Tibial nerve (tissue), 4 donors: Measurements from ENCODE around the gene DENND5B. TPM values are rescaled to one million over a fixed set of nuclear protein-coding genes. Genes with fewer than 3 reads are reported as not detected.
"Not testable (repeated sequence)": the region's sequence is repeated elsewhere in the genome, so short reads cannot be mapped to it uniquely, and the experiment has no call there.

Experiments
- DNase-seq, 2 donors: peaks; one replicate each; pipeline ENCODE4 v3.0.0-alpha.2; 2019; ENCODE audit warnings: low spot score in 2 of 2
- H3K27ac ChIP-seq, 4 donors: fragments of 200-600 bp; sonication (generic) in 3 of 4; one replicate each; pipeline ENCODE4 v1.5.1; 2017 to 2019; ENCODE audit warnings: mild to moderate bottlenecking in 1 of 4
- H3K27me3 ChIP-seq, 2 donors: fragments of 200-600 bp; sonication (generic) in 1 of 2; one replicate each; pipeline versions ENCODE4 v1.5.1 to v1.6.0; 2017 to 2019
- H3K36me3 ChIP-seq, 3 donors: fragments of 200-600 bp; sonication (generic); one replicate each; pipeline ENCODE4 v1.5.1; 2018 to 2019
- H3K4me1 ChIP-seq, 4 donors: fragments of 200-600 bp; sonication (generic) in 3 of 4; one replicate each; pipeline ENCODE4 v1.5.1; 2017 to 2019
- H3K4me3 ChIP-seq, 4 donors: fragments of 200-600 bp; sonication (generic) in 3 of 4; one replicate each; pipeline ENCODE4 v1.5.1; 2017 to 2019; ENCODE audit warnings: mild to moderate bottlenecking in 1 of 4, moderate library complexity in 1 of 4
- H3K9me3 ChIP-seq, 4 donors: fragments of 200-600 bp; sonication (generic) in 3 of 4; one replicate each; pipeline ENCODE4 v1.5.1; 2017 to 2019
- EP300 ChIP-seq, 2 donors: sonication (generic); formaldehyde crosslinking; IDR thresholded peaks; one replicate each; pipeline ENCODE4 v1.6.1; 2017; ENCODE audit warnings: antibody characterized with exemption in 2 of 2, mild to moderate bottlenecking in 1 of 2
- POLR2A ChIP-seq, 2 donors: fragments of 450-650 bp; IDR thresholded peaks; one replicate each; pipeline ENCODE4 v1.6.1; 2017; ENCODE audit warnings: antibody characterized with exemption in 2 of 2, mild to moderate bottlenecking in 2 of 2, moderate library complexity in 2 of 2
- WGBS, 2 donors: methylation state at CpG; one replicate each; pipeline ENCODE4 v1.1.5; 2018; 5-methylcytosine and 5-hydroxymethylcytosine counted together
- total RNA-seq, 4 donors: library from RNA; depleted of rRNA; stranded (reverse); fragments of >200 nt; gene quantifications; one replicate each; pipeline ENCODE4 v1.1.0, GENCODE V29; 2016
- TF ChIP-seq, protein P1 (sequence below), 5 experiments: fragments of 200-600 bp in 3 of 5; fragments of 450-650 bp in 2 of 5; sonication (generic) in 3 of 5; IDR thresholded peaks; one replicate each; pipeline ENCODE4 v1.5.1; 2016 to 2019; ENCODE audit warnings: antibody characterized with exemption in 5 of 5, mild to moderate bottlenecking in 3 of 5, moderate library complexity in 2 of 5

The DENND5B gene
- total RNA-seq, 4 donors from 2014 or later, result 22.6 to 55.7 (median 42.8) TPM

DNA sequence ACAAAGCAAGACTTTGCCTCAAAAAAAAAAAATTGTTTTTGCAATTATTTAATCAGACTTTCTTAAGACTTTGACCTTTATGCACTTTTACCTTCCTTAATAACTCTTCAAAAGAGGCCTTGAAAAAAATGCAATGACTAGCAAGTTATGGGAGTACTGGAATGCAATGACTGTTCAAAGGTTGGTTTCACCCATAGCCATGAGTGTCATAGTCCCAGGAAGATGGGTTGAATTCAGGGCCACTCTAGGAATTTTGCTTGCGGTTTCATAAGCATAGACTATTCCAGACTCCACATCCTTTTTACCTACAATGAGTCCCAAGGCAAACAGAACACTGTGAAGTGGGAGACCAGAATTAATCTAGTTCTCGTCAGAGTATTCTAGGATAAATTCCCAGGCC is 29.4 kb upstream of the DENND5B start:
- Histone ChIP-seq H3K9me3 (no peaks in the 10 kb centered on the region), H3K27me3 (no peaks in the 10 kb centered on the region), H3K36me3 (no peaks in the 10 kb centered on the region), H3K27ac (no peak overlapping the region), H3K4me1 (no peaks in the 10 kb centered on the region), H3K4me3 (no peak overlapping the region)
- 92 to 97% methylated on average over 2 of the region's 2 CpGs for WGBS, 2 donors
- TF ChIP-seq EP300 (IDR thresholded peaks at IDR 0.05), result no peak
- no peak for TF ChIP-seq POLR2A (IDR thresholded peaks at IDR 0.05)
- TF ChIP-seq, protein P1, sequence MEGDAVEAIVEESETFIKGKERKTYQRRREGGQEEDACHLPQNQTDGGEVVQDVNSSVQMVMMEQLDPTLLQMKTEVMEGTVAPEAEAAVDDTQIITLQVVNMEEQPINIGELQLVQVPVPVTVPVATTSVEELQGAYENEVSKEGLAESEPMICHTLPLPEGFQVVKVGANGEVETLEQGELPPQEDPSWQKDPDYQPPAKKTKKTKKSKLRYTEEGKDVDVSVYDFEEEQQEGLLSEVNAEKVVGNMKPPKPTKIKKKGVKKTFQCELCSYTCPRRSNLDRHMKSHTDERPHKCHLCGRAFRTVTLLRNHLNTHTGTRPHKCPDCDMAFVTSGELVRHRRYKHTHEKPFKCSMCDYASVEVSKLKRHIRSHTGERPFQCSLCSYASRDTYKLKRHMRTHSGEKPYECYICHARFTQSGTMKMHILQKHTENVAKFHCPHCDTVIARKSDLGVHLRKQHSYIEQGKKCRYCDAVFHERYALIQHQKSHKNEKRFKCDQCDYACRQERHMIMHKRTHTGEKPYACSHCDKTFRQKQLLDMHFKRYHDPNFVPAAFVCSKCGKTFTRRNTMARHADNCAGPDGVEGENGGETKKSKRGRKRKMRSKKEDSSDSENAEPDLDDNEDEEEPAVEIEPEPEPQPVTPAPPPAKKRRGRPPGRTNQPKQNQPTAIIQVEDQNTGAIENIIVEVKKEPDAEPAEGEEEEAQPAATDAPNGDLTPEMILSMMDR (IDR thresholded peaks at IDR 0.05), result no peak
- no peak for DNase-seq

DNA sequence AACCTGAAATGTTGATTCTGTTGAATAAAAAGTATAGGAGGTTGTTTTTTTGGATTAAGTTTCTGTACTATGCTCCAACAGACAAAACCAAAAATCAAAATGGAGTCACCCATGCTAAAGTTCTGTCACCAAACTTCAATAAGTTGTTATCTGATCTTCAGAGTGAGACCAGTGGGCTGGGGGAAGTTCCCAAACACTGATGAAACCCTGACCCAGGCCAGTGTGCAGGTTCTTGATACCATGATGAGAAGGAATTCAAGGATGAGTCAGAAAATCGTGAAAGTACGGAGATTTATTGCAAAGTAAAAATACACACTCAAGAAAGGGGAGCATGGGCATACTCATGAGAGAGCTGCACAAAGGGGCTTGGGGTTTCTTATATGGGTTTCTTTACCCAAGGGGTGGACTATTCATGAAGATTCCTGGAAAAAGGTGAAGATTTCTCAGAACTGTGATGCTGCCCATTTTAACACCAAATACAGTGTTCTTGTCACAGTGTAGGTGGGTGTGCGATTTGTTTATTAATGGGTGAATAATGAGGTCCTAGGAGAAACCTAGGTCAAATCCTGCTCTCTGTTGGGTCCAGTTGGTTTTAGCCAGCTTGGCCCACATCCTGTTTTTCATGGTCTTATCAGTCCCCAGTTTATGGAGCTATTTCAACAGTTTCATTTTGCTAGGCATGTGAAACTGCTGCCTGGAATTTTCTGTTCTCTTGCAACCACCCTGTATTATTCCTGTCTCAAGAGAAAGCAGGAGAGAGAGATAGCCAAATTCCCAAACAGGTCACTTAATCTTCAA is 27.5 kb upstream of the DENND5B start:
- no peaks in the 10 kb centered on the region for H3K4me1 ChIP-seq
- H3K27me3 ChIP-seq, result no peaks in the 10 kb centered on the region
- H3K36me3 ChIP-seq, result no peaks in the 10 kb centered on the region
- WGBS, 2 donors, result 81 to 84% methylated on average over 3 of the region's 3 CpGs
- no peaks in the 10 kb centered on the region for H3K9me3 ChIP-seq
- no peak overlapping the region for H3K27ac ChIP-seq
- TF ChIP-seq POLR2A (IDR thresholded peaks at IDR 0.05) (no peak), EP300 (IDR thresholded peaks at IDR 0.05) (no peak)
- TF ChIP-seq, protein P1 (IDR thresholded peaks at IDR 0.05), result no peak
- H3K4me3 ChIP-seq, result no peak overlapping the region
- DNase-seq, result no peak

DNA sequence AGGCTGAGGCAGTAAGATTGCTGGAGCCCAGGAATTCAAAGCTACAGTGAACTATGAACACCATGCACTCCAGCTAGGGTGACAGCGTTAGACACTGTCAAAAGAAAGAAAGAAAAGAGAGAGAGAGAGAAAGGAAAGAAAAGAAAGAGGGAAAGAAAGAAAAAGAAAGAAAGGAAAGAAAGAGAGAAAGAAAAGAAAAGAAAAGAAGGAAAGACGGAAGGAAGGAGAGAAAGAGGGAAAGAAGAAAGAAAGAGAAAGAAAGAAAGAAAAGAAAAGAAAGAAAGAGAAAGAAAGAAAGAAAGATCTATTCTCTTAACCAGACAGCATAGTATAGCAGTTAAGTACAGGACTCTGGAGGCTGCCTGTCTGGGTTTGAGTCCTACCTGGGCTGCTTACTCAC is 21.9 kb upstream of the DENND5B start:
- 83 to 85% methylated on average over 2 of the region's 2 CpGs for WGBS, 2 donors
- Histone ChIP-seq H3K27ac (no peak overlapping the region), H3K36me3 (no peaks in the 10 kb centered on the region), H3K27me3 (no peaks in the 10 kb centered on the region), H3K4me1 (no peaks in the 10 kb centered on the region), H3K9me3 (peaks cover 0 to 17% (median 0%) of the 10 kb centered on the region in 4 donors), H3K4me3 (no peak overlapping the region)
- DNase-seq, result no peak
- TF ChIP-seq EP300 (IDR thresholded peaks at IDR 0.05) (no peak), POLR2A (IDR thresholded peaks at IDR 0.05) (no peak)
- TF ChIP-seq, protein P1 (IDR thresholded peaks at IDR 0.05), result no peak

DNA sequence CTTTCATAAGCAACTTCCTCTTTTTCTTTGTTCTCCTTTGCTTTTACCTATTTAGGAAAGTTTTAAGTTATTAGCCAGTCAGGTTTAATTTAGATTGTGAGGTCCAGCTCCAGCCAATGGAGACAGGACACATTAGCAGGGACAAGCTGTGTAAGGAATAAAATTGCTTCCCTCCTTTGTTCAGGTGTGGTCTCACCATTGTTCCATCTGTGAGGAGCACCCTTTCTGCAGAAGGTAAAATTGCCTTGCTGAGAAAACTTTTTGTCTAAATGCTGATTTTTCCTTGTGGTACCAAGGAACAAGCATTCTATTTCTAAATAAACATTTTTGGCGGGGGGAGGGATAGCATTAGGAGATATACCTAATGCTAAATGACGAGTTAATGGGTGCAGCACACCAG is 17.4 kb upstream of the DENND5B start:
- not testable (repeated sequence) for H3K4me1 ChIP-seq, DNase-seq, H3K4me3 ChIP-seq, H3K27ac ChIP-seq, H3K36me3 ChIP-seq, H3K27me3 ChIP-seq
- H3K9me3 ChIP-seq, result peaks cover 0 to 22% (median 0%) of the 10 kb centered on the region in 4 donors
- 85 to 94% methylated on average over 2 of the region's 2 CpGs for WGBS, 2 donors

DNA sequence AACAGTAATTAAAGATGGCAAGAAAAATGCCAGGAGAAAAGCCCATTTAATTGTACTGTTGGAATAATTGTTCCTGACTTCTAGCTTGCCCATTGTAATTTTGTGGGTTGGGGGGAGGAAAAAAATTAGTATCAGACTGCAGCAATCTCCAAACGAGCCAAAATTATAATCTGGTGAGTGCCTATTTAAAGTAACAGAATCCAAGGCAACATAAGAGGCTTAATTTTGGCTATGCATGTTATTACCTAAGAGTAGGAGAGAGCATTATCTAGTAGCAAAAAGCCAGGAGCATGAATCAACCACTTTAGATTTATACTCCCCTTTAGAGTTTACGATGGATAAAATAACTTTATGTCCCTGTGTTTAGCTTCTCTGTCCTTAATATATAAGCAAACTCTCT is 14.6 kb upstream of the DENND5B start:
- Histone ChIP-seq H3K4me1 (no peaks in the 10 kb centered on the region), H3K27me3 (no peaks in the 10 kb centered on the region), H3K36me3 (no peaks in the 10 kb centered on the region), H3K9me3 (peaks cover 0 to 22% (median 0%) of the 10 kb centered on the region in 4 donors), H3K27ac (no peak overlapping the region), H3K4me3 (no peak overlapping the region)
- TF ChIP-seq, protein P1 (IDR thresholded peaks at IDR 0.05), result no peak
- TF ChIP-seq EP300 (IDR thresholded peaks at IDR 0.05) (no peak), POLR2A (IDR thresholded peaks at IDR 0.05) (no peak)
- 58 to 61% methylated on average over 2 of the region's 2 CpGs for WGBS, 2 donors
- no peak for DNase-seq
